Measurements from ENCODE around the gene RPAP2. TPM values are rescaled to one million over a fixed set of nuclear protein-coding genes. Genes with fewer than 3 reads are reported as not detected.
"Not testable (repeated sequence)": the region's sequence is repeated elsewhere in the genome, so short reads cannot be mapped to it uniquely, and the experiment has no call there.

RPAP2 gene
- total RNA-seq, 2 experiments from 2014 or later = 23.4 to 26.5 TPM

DNA sequence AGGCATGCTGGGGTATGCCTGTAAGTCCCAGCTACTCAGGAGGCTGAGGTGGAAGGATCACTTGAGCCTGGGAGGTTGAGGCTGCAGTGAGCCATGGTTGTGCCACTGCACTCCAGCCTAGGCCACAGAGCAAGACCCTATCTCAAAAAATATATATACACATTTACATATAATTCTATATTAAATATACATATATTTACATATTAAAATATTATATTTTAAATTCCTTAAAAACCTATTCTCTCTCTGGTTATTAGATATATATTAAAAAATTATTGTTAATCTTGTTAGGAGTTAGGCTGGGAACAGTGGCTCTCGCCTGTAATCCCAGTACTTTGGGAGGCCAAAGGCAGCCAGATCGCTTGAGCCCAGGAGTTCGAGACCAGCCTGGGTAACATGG is 22.8 kb upstream of the RPAP2 start:
- Histone ChIP-seq H3K27ac (ENCODE audit: low read depth in 1 of 2, low read length in 2 of 2) (no peak overlapping the region), H3K4me3 (ENCODE audit: low read length) (no peak overlapping the region), H3K36me3 (ENCODE audit: insufficient read depth, low read length) (peaks cover 49% of the 10 kb centered on the region), H3K27me3 (ENCODE audit: control insufficient read depth in 1 of 2, insufficient read depth in 2 of 2, low read length in 2 of 2) (no peaks in the 10 kb centered on the region), H3K4me1 (ENCODE audit: insufficient read depth, low read length) (no peaks in the 10 kb centered on the region), H3K9me3 (ENCODE audit: control insufficient read depth in 1 of 2, insufficient read depth in 1 of 2, low read length in 2 of 2) (no peaks in the 10 kb centered on the region)
- no peak for ATAC-seq (ENCODE audit: poor library complexity)
- peaks cover 5% of the 10 kb centered on the region for H3K4me1 Mint-ChIP-seq (ENCODE audit: low read depth)
- no peaks in the 10 kb centered on the region for H3K9me3 Mint-ChIP-seq
- POLR2A ChIA-PET = no interaction called here
- H3K36me3 Mint-ChIP-seq (ENCODE audit: low read depth) = peaks cover 81% of the 10 kb centered on the region
- TF ChIP-seq, protein P1, sequence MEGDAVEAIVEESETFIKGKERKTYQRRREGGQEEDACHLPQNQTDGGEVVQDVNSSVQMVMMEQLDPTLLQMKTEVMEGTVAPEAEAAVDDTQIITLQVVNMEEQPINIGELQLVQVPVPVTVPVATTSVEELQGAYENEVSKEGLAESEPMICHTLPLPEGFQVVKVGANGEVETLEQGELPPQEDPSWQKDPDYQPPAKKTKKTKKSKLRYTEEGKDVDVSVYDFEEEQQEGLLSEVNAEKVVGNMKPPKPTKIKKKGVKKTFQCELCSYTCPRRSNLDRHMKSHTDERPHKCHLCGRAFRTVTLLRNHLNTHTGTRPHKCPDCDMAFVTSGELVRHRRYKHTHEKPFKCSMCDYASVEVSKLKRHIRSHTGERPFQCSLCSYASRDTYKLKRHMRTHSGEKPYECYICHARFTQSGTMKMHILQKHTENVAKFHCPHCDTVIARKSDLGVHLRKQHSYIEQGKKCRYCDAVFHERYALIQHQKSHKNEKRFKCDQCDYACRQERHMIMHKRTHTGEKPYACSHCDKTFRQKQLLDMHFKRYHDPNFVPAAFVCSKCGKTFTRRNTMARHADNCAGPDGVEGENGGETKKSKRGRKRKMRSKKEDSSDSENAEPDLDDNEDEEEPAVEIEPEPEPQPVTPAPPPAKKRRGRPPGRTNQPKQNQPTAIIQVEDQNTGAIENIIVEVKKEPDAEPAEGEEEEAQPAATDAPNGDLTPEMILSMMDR (IDR thresholded peaks at IDR 0.05) = no peak
- intact Hi-C loops (cut with DNase I, micrococcal nuclease) = no loop called here
- H3K27me3 Mint-ChIP-seq = no peaks in the 10 kb centered on the region
- H3K27ac Mint-ChIP-seq = no peak overlapping the region
- no peak for DNase-seq
- no peak overlapping the region for H3K4me3 Mint-ChIP-seq
- CTCF ChIA-PET = no interaction called here

GRCh38 chr1:92277105-92277723 is 21.6 kb upstream of the RPAP2 start:
- DNase-seq (no peak), ATAC-seq (ENCODE audit: poor library complexity) (no peak)
- no peak overlapping the region for H3K27ac Mint-ChIP-seq
- CTCF ChIA-PET = no interaction called here
- H3K4me3 Mint-ChIP-seq = no peak overlapping the region
- TF ChIP-seq, protein P1 (IDR thresholded peaks at IDR 0.05) = no peak
- peaks cover 81% of the 10 kb centered on the region for H3K36me3 Mint-ChIP-seq (ENCODE audit: low read depth)
- peaks cover 42% of the 10 kb centered on the region for H3K36me3 ChIP-seq (ENCODE audit: insufficient read depth, low read length)
- no peaks in the 10 kb centered on the region for H3K27me3 Mint-ChIP-seq
- intact Hi-C loops (cut with DNase I, micrococcal nuclease) = no loop called here
- POLR2A ChIA-PET = no interaction called here
- H3K4me1 ChIP-seq (ENCODE audit: insufficient read depth, low read length) = no peaks in the 10 kb centered on the region
- no peaks in the 10 kb centered on the region for H3K9me3 ChIP-seq (ENCODE audit: control insufficient read depth in 1 of 2, insufficient read depth in 1 of 2, low read length in 2 of 2)
- peaks cover 14% of the 10 kb centered on the region for H3K4me1 Mint-ChIP-seq (ENCODE audit: low read depth)
- H3K4me3 ChIP-seq (ENCODE audit: low read length) = no peak overlapping the region
- H3K9me3 Mint-ChIP-seq = no peaks in the 10 kb centered on the region
- no peaks in the 10 kb centered on the region for H3K27me3 ChIP-seq (ENCODE audit: control insufficient read depth in 1 of 2, insufficient read depth in 2 of 2, low read length in 2 of 2)
- H3K27ac ChIP-seq (ENCODE audit: low read depth in 1 of 2, low read length in 2 of 2) = no peak overlapping the region

- H3K27ac ChIP-seq (ENCODE audit: low read depth in 1 of 2, low read length in 2 of 2); H3K27me3 Mint-ChIP-seq; intact Hi-C loops (cut with DNase I, micrococcal nuclease); H3K4me3 ChIP-seq (ENCODE audit: low read length); ATAC-seq (ENCODE audit: poor library complexity); DNase-seq; H3K9me3 ChIP-seq (ENCODE audit: control insufficient read depth in 1 of 2, insufficient read depth in 1 of 2, low read length in 2 of 2); H3K27ac Mint-ChIP-seq; POLR2A ChIA-PET; H3K4me1 ChIP-seq (ENCODE audit: insufficient read depth, low read length); H3K27me3 ChIP-seq (ENCODE audit: control insufficient read depth in 1 of 2, insufficient read depth in 2 of 2, low read length in 2 of 2); H3K9me3 Mint-ChIP-seq; H3K4me3 Mint-ChIP-seq; CTCF ChIA-PET: not testable (repeated sequence)
- peaks cover 31% of the 10 kb centered on the region for H3K36me3 ChIP-seq (ENCODE audit: insufficient read depth, low read length)
- Mint-ChIP-seq H3K4me1 (ENCODE audit: low read depth) (peaks cover 36% of the 10 kb centered on the region), H3K36me3 (ENCODE audit: low read depth) (peaks cover 84% of the 10 kb centered on the region)
Observed at GRCh38 chr1:92279781-92280180, 19.1 kb upstream of the RPAP2 start.

DNA sequence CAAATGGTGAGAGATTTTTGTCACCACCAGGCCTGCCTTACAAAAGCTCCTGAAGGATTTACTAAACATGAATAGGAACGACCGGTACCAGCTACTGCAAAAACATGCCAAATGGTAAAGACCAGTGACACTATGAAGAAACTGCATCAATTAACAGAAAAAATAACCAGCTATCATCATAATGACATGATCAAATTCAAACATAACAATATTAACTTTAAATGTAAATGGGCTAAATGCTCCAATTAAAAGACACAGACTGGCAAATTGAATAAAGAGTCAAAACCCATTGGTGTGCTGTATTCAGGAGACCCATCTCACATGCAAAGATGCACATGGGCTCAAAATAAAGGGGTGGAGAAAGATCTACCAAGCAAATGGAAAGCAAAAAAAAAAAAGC is 17.4 kb upstream of the RPAP2 start:
- H3K4me1 ChIP-seq (ENCODE audit: insufficient read depth, low read length); CTCF ChIA-PET; POLR2A ChIA-PET; H3K9me3 ChIP-seq (ENCODE audit: control insufficient read depth in 1 of 2, insufficient read depth in 1 of 2, low read length in 2 of 2); H3K27me3 ChIP-seq (ENCODE audit: control insufficient read depth in 1 of 2, insufficient read depth in 2 of 2, low read length in 2 of 2); H3K27me3 Mint-ChIP-seq; H3K4me3 ChIP-seq (ENCODE audit: low read length); ATAC-seq (ENCODE audit: poor library complexity); DNase-seq; H3K9me3 Mint-ChIP-seq; H3K27ac Mint-ChIP-seq; H3K27ac ChIP-seq (ENCODE audit: low read depth in 1 of 2, low read length in 2 of 2); intact Hi-C loops (cut with DNase I, micrococcal nuclease); H3K4me3 Mint-ChIP-seq: not testable (repeated sequence)
- H3K36me3 ChIP-seq (ENCODE audit: insufficient read depth, low read length) = peaks cover 36% of the 10 kb centered on the region
- Mint-ChIP-seq H3K36me3 (ENCODE audit: low read depth) (peaks cover 90% of the 10 kb centered on the region), H3K4me1 (ENCODE audit: low read depth) (peaks cover 36% of the 10 kb centered on the region)
